ENCODE results near the gene SHF. TPM values are rescaled to one million over a fixed set of nuclear protein-coding genes. Genes with fewer than 3 reads are reported as not detected.

The SHF gene
- total RNA-seq, 1 experiment from 2014 or later = 14.2 TPM

DNA sequence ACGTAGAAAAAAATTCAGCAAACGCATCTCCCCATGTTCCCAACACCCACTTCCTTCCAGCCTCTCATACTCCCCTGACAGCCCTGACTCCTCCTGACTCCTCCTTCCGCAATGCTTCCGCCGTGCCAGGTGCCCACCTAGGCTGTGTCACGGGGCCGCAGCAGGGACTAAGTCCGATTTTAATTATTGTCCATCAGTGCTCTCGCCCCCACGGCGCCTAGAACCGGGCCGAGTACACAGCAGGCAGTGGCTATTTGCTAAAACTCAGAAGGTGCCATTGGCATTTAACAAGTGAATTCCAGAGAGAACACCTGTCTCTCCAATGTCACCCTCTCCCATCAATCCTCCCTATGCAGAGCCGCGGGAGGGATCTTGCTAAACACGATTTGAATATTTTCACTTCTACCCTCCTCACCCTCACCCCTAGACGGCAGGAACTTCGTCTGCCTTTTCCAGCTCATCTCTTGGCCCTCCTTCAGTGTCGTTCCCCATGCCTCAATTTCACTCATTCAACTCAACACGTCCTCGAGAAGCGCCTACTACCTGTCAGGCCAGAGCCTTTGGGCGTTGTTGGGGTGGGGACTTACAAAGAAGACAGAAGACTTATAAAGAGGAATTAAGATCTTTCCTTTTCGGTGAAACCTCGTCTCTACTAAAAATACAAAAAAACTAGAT, 11.5 kb upstream of the SHF start:
- DNase-seq (ENCODE audit: low read depth) = peak; percentile 15

DNA sequence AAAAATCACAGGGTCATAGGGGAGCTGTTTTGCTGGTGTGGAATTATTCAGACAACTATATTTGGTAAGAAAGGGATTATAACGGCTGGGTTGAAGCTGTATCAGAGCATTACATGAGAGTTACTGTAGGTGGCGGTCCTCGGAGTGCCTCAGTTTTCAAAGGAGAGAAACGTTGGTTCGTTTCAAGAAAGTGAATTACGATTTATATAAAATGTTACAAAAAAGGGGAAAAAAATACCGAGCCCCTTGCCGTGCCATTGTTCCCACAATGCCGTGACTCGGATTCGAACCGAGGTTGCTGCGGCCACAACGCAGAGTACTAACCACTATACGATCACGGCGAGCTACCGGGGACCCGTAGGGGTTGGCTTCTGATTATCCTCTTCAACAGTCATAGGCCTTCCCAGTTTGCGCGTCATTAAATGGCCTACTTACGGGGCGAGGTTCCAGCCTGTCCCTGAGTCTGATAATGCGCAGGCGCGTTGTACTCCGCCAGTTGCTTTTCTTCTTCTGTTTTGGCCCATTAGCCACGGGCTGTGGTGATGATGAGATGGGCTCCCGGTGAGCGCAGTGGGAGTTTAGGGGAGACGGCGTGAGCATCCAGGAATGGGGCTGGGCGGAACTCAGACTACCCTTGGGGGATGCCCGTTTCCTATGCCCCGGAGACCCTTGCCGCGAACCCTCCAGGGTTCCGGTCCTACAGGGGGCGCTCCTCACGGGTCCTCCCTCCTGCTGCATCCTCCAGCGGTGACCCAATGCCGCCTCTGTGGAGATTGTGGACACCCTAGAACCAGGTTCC, 10.8 kb upstream of the SHF start:
- DNase-seq (ENCODE audit: low read depth) = peak; percentile 95

DNA sequence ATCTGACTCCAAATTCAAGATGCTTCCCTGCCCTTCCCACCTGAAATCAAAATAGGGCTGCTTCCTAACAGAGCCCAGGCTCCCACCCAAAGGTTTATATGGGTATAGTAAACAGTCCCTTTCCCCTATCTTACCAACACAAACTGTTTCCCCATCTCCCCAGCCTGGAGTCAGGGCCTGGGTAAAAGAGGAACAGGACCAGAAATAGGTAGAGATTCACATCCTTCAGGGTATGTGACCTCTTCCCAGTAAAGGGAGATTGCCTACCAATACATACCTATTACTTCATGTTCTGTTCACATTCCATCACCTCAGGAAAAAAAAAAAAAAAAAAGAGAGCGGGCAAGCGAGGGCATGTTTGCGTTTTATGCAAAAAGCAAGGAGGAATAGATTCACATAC, 9.7 kb upstream of the SHF start:
- DNase-seq (ENCODE audit: low read depth) = no peak

DNA sequence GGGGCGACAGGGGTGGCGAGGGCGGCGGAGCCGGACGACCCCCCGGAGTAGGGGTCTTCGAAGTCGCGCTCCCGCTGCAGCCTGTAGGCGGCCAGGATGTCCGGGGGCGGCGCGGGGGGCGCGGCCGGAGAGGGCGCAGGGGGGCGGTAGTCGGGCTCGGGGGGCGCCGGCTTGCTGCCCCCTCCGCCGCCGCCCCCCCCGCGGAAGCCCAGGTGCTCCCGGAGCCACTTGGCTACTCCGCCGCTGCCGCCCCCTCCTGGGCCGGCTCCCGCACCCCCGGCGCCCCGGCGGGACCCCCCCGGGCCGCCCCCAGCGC, 230 bp downstream of the SHF start:
- DNase-seq (ENCODE audit: low read depth) = no peak

DNA sequence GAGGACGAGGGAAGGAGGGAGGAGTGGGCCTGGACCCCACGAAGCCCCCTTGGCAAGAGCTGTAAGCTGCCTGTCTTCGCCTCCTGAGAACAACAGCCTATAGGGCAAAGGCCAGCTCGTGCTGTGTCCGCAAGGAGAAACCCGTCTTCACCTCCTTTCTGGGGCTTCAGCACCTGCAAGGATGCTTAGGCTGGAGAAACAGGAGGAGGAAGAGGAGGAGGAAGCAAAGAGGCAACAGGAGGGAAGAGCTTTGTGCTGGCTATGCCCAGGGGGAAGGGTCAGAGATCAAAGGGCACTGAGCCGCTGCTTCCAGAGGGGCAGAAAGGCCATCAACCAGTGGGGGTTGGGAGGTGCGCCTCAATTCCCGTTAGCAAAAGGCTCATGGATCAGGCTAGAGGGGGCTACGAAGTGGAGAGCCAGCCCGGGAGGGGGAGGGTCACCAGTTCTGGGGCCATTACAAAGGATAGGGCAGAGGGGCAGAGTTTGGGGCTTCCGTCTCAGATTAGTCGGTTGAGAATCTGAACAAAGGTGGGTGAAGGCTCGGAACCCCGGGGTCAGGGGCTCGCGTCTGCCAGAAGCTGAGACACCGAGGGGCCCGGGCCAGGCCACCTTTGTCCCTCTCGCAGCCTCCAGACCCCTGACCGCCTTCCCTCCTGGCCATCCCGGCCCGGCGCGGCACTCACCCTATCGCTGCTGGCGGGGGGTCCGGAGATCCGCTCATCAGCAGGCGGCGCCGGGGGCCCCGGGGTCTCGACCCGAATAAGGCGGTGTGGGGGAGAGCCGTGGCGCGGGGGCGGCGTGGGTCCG, 792 bp downstream of the SHF start:
- DNase-seq (ENCODE audit: low read depth) = no peak

DNA sequence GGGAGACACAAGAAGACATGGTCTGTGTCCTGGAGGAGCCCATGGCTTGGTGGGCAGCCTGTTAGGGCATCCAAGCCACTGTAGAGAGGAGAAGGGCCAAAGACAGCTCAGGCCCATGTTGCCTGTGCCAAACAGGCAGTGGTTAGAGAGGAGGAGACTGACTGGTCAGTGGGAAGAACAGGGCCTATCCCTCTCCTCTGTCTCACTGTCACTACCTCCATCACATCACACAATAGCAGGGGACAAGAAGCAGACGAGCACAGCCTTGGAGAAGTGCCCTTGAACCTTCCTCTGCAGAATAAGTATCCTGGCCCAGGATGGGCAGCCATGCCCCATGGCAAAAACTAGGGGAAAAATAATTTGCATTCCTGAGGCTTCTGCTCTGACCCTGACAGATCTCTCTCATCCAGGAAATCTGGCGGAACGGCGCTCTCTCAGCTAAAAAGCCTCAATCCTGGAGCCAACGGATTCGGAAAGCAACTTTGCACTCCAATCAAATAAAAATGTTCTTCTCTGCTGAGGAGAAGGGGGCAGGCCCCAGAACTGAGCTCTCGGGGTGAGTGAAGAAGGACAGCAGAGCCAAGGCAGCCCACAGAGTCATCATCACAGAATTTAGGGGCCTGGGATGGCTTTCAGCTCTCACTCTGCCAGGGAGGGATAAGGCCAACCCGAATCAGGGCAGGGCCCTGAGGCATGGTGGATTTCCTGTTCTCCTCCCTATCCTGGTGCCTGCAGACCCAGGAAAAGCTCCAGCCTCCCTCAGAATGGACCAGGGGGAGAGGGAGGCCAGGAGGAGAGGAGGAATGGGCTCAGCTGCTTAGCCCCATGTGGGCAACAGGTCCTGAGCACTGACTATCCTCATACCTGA, 1.6 kb downstream of the SHF start:
- no peak for DNase-seq (ENCODE audit: low read depth)

DNA sequence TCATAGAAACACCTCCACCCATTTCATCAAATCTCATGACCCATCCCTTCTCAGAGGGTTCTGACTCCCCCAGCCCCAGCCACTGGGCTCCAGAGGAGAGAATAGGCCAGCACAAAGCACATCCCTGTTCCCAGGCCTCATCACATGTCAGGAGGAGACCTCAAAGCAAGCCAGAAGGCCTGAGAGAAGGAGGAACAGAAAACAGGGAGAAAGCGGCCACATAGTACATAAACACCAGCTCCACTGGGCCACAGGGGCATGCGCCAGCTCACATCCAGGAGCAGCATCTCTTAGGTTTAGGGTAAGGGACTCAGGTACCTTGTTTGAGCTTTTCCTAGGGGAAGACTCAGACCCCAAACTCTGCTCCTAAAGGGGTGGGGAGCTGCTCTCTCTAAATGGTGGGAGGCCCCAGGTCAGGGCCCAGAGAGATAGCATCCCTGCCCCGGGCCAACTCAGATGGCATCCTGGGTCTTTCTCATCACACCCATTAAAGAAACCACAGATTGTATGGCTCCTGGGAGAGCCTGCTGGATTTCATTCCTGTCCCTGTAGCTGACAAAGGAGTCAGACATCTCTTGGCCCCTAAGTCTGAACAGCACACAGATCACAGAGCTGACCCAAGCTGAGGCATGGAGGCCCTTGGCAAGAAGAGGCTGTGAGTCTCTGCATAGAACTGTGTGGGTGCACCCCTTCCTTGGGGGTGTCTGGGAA, 2.5 kb downstream of the SHF start:
- no peak for DNase-seq (ENCODE audit: low read depth)

DNA sequence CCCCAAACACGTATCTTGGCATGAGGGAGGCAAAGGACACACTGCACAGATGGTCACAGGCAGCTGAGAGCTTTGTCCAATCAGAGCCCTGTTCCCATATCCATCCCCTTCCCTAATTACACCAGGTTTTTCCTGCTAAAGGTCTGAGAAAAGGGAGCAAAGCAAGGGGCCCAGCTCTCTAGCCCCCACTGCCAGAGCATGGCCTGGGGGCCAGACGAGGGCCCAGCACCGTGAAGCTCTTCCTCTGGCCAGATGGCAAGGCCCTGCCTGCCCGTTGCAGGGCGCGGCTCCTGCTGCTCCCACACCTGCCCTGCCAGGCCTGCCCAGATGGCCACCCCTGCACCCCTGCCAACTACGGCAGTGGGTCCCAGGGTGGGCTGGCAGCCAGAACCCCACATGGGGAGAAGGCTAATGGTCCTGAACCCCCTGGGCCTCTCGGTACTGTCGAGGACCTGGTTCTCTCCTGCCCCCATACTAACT, 3.2 kb downstream of the SHF start:
- no peak for DNase-seq (ENCODE audit: low read depth)

DNA sequence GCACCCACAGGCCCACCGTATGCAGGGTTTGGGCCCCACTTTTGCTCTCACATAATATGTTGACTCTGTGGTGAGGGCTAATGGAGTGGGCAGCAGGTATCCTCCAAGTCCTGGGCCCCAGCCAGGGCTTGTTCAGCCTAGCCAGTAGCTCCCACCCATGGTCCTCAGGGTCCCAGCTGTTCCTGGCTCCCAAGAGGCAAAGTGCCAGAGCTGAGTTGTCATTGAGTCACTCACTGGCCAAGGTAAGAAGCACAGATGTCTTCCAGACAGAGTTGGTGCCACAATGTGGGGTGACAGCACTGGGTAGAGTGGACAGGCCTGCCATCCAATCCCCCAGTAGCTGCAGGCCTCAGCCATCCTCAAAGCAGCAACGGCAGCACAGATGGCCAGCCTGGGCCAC, 4.3 kb downstream of the SHF start:
- DNase-seq (ENCODE audit: low read depth) = peak; percentile 45

DNA sequence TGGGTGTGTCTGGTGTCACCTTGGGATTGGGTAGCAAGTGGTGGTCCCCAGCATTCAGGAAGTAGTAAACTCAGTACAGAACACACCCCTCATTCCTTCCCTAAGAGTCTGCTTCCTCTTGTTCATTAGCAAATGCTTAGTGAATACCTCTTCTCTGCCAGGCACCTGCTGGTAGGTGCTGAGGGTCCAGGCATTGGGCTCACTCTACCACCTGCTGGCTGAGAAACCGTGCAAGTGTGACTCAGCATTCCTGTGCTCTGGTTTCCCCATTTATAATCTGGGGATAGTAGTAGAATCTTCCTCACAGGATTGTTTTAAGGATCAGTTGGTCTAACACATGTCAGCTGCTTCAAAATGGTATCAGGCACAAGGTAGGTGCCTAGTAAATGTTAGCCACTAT, 4.8 kb downstream of the SHF start:
- DNase-seq (ENCODE audit: low read depth) = no peak

DNA sequence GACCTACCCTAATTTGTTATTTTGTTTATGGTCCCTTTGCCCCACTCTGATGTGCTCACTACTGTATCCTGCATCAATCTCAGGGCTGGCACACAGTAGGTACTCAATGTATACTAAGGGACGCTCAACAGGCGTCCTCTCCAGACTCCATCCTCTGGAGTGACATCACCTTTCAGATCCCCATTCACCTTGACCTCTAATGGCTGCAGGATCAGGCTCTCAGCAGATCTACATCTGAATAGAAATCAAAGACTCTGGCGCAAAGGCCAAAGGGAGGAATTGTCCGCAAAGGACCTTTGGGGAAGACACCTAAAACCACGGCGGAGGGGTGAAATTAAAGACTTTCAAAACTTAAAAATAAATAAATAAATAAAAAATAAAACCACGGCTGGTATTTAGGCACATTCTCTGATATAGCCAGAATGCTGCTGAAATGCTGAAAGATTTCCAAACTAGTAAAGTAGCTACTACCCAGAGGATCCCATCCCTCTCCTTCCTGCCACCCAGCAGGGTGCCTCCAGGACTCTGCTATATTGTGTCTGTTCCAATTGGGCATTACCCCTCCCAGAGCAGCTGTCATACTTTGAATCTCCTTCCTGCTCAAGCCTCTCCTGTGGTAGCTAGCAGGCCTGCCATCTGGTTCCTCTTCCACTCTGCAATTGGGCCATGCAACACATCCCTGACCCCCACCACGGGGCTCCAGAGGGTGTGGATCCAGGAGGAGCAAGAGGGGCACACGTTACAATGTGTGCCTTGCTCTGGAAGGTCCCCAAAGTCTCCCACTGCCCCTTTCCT, 6.1 kb downstream of the SHF start:
- peak; percentile 81 for DNase-seq (ENCODE audit: low read depth)

DNA sequence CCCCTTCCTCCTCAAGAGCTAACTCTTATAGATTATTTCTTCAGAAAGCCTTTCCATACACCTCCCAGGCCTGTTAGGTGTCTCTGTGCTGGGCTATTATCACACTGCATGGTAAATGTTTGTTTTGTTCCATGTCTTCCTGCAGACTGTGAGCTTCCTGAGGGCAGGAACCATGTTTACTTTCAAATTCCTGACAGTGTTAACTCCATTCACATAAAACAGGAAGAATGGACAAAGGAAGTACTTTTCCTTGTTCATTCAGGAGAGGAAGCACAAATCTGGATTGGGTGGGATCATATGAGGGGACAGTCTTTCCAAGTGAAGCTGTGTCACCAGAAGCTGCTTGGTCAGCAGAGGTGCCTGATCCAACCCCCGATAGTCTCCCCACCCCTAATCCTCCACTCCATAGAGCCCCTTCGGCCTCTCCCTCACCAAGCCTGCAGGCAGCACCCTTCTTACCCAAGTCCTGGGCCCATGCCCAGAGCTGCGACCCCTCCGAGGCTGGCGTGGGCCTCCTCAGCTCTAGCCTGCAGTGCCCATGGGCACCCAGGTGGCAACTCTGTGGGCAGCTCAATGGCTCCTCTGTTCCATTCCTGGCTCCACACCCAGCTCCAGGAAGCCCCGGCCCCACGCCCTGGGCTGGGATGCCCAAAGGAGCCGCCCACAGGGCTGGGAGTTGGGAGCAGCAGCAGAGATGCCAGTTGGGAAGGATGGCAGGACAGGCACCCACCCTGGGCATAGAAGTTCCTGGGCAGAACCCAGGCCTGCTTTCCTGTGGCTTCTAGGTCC, 6.9 kb downstream of the SHF start:
- DNase-seq (ENCODE audit: low read depth) = no peak

DNA sequence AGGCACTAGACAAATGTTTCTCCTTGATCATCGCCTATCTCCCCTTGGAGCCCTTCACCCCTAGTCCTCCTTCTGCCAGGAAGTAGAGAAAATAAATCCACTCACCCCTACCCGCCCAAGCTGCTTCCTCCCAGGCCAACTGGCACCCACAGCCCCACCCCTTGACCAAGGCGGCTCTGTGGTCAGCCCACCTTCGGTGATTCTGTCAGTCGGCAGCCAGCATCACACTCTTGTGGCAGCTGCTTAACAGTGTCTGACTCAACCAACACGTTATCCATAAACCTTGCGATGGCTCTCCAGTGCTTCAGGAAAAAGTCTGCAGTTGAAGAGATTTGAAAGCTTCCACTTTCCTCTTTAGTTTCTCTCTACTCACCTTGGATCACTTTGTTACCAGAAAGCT, 7.6 kb downstream of the SHF start:
- peak; percentile 91 for DNase-seq (ENCODE audit: low read depth)

DNA sequence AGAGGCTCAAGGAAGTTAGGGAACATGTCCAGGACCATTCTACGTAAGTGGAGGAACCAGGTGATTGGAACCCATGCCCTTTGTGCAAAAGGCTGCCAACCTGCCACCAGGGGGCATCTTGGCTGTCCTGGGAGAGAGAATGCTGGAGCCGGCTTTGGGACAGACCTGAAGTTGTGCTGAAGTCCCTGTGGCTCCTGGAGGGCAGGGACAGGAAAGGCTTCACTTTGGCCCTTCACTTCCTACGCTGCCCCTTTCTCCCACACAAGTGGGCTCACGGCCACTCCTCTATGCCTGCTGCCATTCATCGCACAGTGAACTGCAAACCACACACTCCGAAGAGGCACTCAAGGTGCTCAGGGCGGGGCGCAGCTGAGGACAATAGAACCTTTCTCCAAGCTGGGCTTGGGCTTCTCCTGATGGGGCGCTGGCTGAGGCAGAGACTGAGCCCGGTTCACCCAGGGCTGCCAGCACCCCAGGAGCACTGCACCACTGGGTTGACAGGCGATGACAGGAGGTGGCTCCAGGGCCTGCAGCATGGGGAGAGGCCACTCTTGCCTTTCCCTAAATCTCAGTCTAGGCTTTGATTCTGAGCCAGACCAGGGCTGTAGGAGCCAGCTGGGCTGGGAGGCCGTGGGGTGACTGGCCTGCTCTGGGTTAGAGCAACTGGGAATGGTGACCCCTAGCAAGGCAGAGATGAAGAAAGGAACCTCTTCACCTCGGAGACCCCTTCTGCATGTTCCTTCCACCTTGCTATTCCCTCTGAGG, 8.4 kb downstream of the SHF start:
- no peak for DNase-seq (ENCODE audit: low read depth)

DNA sequence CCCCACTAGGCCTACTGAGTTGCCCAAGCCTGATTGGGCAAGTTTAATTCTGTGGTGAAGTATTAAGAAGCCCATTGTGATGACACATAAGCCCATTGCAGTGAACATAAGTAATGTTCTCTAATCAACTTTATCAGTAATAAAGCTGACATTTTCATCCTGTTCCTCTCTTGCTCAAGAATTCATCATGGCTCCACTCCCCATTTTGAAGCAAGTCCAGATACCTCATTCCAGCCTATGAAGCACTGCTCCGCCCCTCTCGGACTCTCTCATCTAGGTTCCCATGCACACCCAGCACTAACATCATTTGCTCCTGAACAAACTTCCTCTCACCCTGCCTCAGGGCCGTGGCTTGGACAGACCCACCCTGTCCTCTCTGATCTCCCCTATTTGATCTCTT, 10.5 kb downstream of the SHF start:
- DNase-seq (ENCODE audit: low read depth) = no peak

DNA sequence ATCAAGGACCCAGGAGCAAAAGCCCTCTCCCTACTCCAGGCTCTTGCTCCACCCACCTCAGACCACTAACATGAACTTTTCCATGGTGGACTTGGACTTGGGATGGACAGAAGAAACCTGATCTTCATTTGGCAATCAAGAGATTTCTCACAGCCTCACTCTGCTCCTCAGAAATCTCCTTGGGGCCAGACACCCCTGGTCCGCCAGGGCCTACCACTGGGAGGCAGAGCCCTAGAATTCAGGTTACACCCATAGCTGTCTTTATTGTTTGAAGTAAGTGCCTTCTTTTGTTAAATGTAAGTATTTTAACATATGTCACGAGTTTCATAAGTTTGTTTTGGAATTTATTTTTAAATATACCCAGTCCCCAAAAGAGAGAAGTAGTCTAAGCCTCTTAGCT, 13.2 kb downstream of the SHF start:
- DNase-seq (ENCODE audit: low read depth) = no peak

DNA sequence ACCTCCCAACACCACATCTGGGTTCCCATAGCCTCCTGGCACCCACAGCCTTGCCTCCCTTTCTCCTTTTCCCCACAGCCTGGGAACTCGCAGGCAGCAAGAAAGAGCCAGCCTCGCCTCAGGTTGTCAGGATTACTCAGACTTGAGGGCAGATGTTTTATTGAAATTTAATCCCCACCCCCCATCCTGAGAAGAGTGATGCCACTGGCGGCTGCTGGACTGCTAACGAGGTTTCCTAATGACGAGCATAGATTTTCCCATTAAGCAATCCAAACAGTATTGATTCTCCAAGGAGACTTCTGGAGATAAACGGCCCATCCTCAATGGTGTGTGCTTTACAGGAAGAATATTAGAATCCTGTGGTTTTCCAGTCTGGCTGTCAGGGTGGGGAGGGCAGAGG, 13.7 kb downstream of the SHF start:
- DNase-seq (ENCODE audit: low read depth) = no peak

DNA sequence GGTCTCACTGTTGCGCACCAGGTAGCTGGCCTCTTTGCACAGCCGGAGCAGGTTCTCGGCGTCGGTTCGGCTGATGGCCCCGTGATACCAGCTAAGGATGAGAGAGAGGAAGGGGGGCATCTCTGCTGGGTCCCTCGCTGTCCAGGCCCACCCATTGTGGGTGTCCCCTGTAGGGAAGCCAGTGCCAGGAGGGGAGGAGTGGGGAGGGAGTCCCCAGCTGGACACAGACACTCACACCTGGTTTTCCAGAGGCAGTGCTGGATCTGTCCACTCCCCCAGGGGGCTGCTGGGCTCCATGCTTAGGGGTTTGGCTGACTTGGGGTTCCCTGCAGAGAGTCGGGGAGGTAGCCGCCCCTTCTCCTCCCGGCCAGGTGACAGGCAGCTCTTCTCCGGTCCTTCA, 15.9 kb downstream of the SHF start:
- no peak for DNase-seq (ENCODE audit: low read depth)
